Right lobe of liver (tissue), 4 donors: ENCODE measurements around the gene EVC.

ENCODE experiments used
- CTCF ChIP-seq, 4 donors: fragments of 200-600 bp in 3 of 4; fragments of 450-650 bp in 1 of 4; IDR thresholded peaks; one replicate each; pipeline versions ENCODE4 v1.5.1 to v1.8.0; 2016 to 2022; ENCODE audit warnings: antibody characterized with exemption in 4 of 4, mild to moderate bottlenecking in 2 of 4
- POLR2A ChIP-seq: fragments of 450-650 bp; IDR thresholded peaks from one replicate; pipeline ENCODE4 v1.6.1; 2017; ENCODE audit warnings: antibody characterized with exemption, mild to moderate bottlenecking
- donor health status: DM: no; HTN: no; CAD: no.
- donor health status: DM: no; HTN: no; CAD: no.
- donor health status: DM: no; HTN: yes; CAD: no.

DNA sequence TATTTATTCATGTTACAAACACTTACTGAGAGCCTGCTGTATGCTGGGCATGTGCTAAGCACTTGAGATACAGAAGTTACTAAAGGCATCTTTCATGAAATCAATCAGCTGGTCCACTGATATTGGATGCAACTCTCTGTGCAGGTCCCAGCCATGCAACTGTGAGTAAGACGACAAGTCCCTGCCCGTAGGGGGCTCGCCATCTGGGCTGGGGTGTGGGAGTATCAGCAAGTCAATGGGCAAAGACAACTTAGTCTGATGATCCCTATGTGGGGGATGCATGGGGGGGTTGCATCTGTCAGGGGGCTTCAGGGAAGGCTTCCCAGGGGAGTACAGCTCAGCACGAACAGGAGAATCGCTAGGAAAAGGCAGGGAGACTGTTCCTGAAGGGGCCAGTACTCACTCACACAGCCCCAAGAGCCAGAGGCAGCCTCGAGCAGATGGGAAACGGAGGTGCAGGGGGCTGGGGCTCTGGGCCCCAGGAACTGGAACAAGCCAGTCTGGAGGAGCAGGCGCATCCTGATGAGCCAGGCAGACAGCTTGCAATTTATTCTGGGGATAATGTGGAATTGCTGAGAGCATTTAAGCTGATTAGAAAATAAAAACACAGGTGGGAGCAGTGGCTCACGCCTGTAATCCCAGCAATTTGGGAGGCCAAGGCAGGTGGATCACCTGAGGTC lies 141.7 kb downstream of the EVC start:
- TF ChIP-seq POLR2A (no peak), CTCF (IDR thresholded peaks at IDR 0.05) (no peak)
